T-helper 1 cell treated with Interleukin-12 subunit alpha and Interleukin-12 subunit beta and Interleukin-4 antibody, amounts not matched to agents 30 μg/mL and 1 μg/mL, for 36 hours (primary cell): ENCODE results near the gene PDSS2.
"Not testable (repeated sequence)": the region's sequence is repeated elsewhere in the genome, so short reads cannot be mapped to it uniquely, and the experiment has no call there.

Experiments used
- H3K27ac Mint-ChIP-seq: one replicate; pipeline ENCODE4 v1.8.0; 2021; ENCODE audit warnings: mild to moderate bottlenecking, mixed read lengths
- H3K27me3 Mint-ChIP-seq: one replicate; pipeline ENCODE4 v1.8.0; 2021; ENCODE audit warnings: low read depth, mixed read lengths
- H3K36me3 Mint-ChIP-seq: one replicate; pipeline ENCODE4 v1.8.0; 2021; ENCODE audit warnings: low read depth, mixed read lengths
- H3K4me1 Mint-ChIP-seq: one replicate; pipeline ENCODE4 v1.8.0; 2021; ENCODE audit warnings: low read depth, mixed read lengths
- H3K4me3 Mint-ChIP-seq: one replicate; pipeline ENCODE4 v1.8.0; 2021; ENCODE audit warnings: mild to moderate bottlenecking, moderate library complexity, mixed read lengths
- H3K9me3 Mint-ChIP-seq: one replicate; pipeline ENCODE4 v1.8.0; 2021; ENCODE audit warnings: mixed read lengths

Gene PDSS2

GRCh38 chr6:107136324-107136723 lies 323.0 kb downstream of the PDSS2 start:
- not testable (repeated sequence) for H3K27me3 Mint-ChIP-seq, H3K4me3 Mint-ChIP-seq, H3K36me3 Mint-ChIP-seq, H3K4me1 Mint-ChIP-seq, H3K27ac Mint-ChIP-seq, H3K9me3 Mint-ChIP-seq

GRCh38 chr6:107135048-107135680 lies 324.2 kb downstream of the PDSS2 start:
- not testable (repeated sequence) for H3K4me1 Mint-ChIP-seq, H3K27ac Mint-ChIP-seq, H3K27me3 Mint-ChIP-seq, H3K36me3 Mint-ChIP-seq, H3K4me3 Mint-ChIP-seq, H3K9me3 Mint-ChIP-seq

- H3K27me3 Mint-ChIP-seq: peaks cover 5% of the 10 kb centered on the region
- H3K36me3 Mint-ChIP-seq: no peaks in the 10 kb centered on the region
- no peak overlapping the region for H3K27ac Mint-ChIP-seq
- H3K4me1 Mint-ChIP-seq: no peaks in the 10 kb centered on the region
- no peak overlapping the region for H3K4me3 Mint-ChIP-seq
- H3K9me3 Mint-ChIP-seq: no peaks in the 10 kb centered on the region
These were observed 326.9 kb downstream of the PDSS2 start for GRCh38 chr6:107132330-107132954.

DNA sequence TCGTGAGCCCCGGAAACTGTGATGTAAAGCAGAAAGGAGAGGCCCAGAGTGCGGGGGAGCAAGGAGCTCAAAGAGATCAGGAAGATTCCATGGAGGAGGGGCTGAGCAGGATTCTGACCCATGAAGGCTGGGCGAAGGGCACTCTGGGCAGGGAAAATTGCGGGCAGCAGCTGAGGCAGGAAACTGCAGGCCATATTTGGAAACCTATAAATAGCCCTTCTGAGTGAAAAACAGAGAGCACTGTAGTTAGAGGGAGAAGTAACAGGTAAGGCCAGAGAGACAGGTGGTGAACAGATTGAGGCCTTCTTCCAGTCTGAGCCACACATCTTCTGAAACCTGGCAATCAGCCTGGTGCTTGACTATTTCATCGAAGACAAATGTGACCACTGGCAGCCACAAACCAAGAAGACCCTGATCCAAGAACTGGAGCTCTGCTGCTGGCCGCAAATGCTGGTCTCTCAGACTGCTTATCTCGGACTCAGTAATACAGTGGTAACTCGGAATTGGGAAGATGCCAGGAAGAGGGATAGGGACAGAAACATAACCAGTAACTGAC lies 329.9 kb downstream of the PDSS2 start:
- Mint-ChIP-seq H3K4me1 (peaks cover 3% of the 10 kb centered on the region), H3K4me3 (no peak overlapping the region), H3K27ac (no peak overlapping the region), H3K27me3 (peaks cover 5% of the 10 kb centered on the region), H3K9me3 (no peaks in the 10 kb centered on the region), H3K36me3 (no peaks in the 10 kb centered on the region)

- H3K4me3 Mint-ChIP-seq: no peak overlapping the region
- peaks cover 5% of the 10 kb centered on the region for H3K27me3 Mint-ChIP-seq
- H3K36me3 Mint-ChIP-seq: no peaks in the 10 kb centered on the region
- H3K27ac Mint-ChIP-seq: no peak overlapping the region
- peaks cover 3% of the 10 kb centered on the region for H3K4me1 Mint-ChIP-seq
- no peaks in the 10 kb centered on the region for H3K9me3 Mint-ChIP-seq
These were observed 330.8 kb downstream of the PDSS2 start for GRCh38 chr6:107128577-107128976.

DNA sequence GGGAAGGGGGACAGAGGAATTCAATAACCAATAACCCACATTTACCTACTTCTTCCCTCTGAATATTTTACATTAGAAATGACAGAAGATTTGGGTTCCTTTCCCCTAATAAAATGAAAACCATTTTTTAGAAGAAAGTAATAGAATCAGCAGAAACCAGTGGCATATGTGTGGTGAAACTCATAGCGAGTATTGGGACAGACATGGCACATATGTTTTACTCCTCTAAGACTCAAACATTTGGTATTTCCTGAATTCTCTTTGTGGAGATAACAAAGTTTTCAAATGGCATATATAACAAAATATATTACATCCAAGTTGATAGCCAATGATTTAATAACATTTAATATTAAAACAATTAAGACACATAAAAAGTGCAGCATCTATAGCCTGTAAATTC lies 331.2 kb downstream of the PDSS2 start:
- no peak overlapping the region for H3K27ac Mint-ChIP-seq
- no peak overlapping the region for H3K4me3 Mint-ChIP-seq

GRCh38 chr6:107125771-107126170 lies 333.6 kb downstream of the PDSS2 start:
- H3K27me3 Mint-ChIP-seq: peaks cover 5% of the 10 kb centered on the region
- H3K27ac Mint-ChIP-seq: no peak overlapping the region
- H3K36me3 Mint-ChIP-seq: no peaks in the 10 kb centered on the region
- H3K4me3 Mint-ChIP-seq: no peak overlapping the region
- H3K9me3 Mint-ChIP-seq: no peaks in the 10 kb centered on the region
- peaks cover 3% of the 10 kb centered on the region for H3K4me1 Mint-ChIP-seq

More for the DNA sequence above, 331.2 kb downstream of the PDSS2 start:
- no peaks in the 10 kb centered on the region for H3K9me3 Mint-ChIP-seq
- peaks cover 3% of the 10 kb centered on the region for H3K4me1 Mint-ChIP-seq
- H3K27me3 Mint-ChIP-seq: peaks cover 5% of the 10 kb centered on the region
- H3K36me3 Mint-ChIP-seq: no peaks in the 10 kb centered on the region

DNA sequence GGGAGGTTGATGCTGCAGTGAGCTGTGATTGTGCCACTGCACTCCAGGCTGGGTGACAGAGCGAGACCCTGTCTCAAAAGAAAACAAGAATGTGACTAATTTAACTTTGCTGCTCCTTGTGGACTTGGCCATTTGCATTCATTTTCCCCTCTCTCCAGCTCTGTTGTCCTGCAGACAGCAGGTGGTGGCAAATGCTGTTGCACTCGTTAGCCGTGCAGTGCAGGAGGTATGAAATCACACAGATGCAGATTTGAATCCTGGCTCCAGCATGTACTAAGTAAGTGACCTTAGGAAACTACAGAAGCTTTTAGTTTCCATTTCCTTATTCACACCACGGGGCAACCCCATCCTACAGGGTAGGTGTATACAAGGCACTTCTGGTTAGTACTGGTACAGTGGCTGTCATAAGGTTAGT lies 334.4 kb downstream of the PDSS2 start:
- Mint-ChIP-seq H3K4me1 (peaks cover 3% of the 10 kb centered on the region), H3K27ac (no peak overlapping the region), H3K9me3 (no peaks in the 10 kb centered on the region), H3K27me3 (peaks cover 5% of the 10 kb centered on the region), H3K4me3 (no peak overlapping the region), H3K36me3 (no peaks in the 10 kb centered on the region)

DNA sequence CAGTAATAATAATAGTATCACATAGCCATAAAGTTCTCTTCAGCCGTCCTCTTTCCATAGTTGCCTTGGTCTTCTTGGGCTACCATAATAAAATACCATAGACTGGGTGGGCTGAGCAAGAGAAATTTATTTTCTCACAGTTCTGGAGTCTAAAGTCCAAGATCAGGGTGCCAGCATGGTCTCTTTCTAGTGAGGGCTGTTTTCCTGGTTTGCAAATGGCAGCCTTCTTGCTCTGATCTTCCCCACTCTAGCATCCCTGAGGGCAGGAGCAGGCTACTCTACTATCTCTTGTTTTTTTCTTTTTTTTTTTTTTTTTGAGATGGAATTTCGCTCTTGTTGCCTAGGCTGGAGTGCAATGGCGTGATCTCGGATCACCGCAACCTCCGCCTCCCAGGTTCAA lies 335.9 kb downstream of the PDSS2 start:
- Mint-ChIP-seq H3K36me3 (no peaks in the 10 kb centered on the region), H3K4me3 (no peak overlapping the region), H3K27me3 (peaks cover 5% of the 10 kb centered on the region), H3K27ac (no peak overlapping the region), H3K4me1 (peaks cover 3% of the 10 kb centered on the region), H3K9me3 (no peaks in the 10 kb centered on the region)

DNA sequence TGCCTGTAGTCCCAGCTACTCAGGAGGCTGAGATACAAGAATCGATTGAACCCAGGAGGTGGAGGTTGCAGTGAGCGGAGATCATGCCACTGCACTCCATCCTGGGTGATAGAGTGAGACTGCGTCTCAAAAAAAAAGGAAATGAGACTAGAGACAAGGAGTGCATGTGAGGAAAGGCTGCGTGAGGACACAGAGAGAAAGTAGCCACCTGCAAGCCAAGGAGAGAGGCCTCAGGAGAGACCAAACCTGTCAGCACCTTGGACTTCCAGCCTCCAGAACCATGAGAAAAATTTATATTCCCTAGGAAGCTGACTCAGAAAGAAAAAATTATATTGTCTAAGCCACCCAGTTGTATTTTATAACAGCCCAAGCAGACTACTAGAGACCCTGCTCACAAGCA lies 336.6 kb downstream of the PDSS2 start:
- Mint-ChIP-seq H3K4me3 (no peak overlapping the region), H3K27me3 (peaks cover 2% of the 10 kb centered on the region), H3K36me3 (no peaks in the 10 kb centered on the region), H3K27ac (no peak overlapping the region), H3K4me1 (peaks cover 3% of the 10 kb centered on the region), H3K9me3 (no peaks in the 10 kb centered on the region)

DNA sequence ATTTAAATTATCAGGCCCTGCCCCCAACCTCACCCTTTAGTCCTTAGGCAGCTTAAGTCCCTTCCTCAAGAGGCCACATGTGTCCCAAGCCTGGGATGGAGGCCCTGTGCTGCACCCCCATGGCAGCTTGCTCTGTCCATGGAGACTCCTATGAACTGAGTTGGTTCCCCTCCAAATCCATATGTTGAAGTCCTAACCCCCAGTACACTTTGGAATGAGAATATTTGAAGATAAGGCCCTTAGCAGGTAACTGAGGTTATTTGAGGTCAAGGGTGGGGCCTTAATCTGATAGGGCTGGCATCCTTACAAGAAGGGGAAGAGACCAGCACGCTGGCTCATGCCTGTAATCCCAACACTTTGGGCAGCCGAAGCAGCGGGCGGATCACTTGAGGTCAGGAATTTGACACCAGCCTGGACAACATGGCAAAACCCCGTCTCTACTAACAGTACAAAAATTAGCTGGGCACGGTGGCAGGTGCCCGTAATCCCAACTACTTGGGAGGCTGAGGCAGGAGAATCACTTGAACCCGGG lies 337.3 kb downstream of the PDSS2 start:
- Mint-ChIP-seq H3K9me3 (no peaks in the 10 kb centered on the region), H3K4me1 (peaks cover 3% of the 10 kb centered on the region), H3K4me3 (no peak overlapping the region), H3K36me3 (no peaks in the 10 kb centered on the region), H3K27me3 (peaks cover 8% of the 10 kb centered on the region), H3K27ac (no peak overlapping the region)

GRCh38 chr6:107121266-107121665 lies 338.1 kb downstream of the PDSS2 start:
- H3K4me1 Mint-ChIP-seq: peaks cover 7% of the 10 kb centered on the region
- peaks cover 16% of the 10 kb centered on the region for H3K27me3 Mint-ChIP-seq
- H3K36me3 Mint-ChIP-seq: no peaks in the 10 kb centered on the region
- H3K9me3 Mint-ChIP-seq: no peaks in the 10 kb centered on the region
- H3K4me3 Mint-ChIP-seq: no peak overlapping the region
- H3K27ac Mint-ChIP-seq: no peak overlapping the region

GRCh38 chr6:107120404-107120803 lies 339.0 kb downstream of the PDSS2 start:
- no peaks in the 10 kb centered on the region for H3K36me3 Mint-ChIP-seq
- H3K9me3 Mint-ChIP-seq: no peaks in the 10 kb centered on the region
- peaks cover 20% of the 10 kb centered on the region for H3K27me3 Mint-ChIP-seq
- H3K4me1 Mint-ChIP-seq: peaks cover 12% of the 10 kb centered on the region
- H3K27ac Mint-ChIP-seq: no peak overlapping the region
- no peak overlapping the region for H3K4me3 Mint-ChIP-seq

DNA sequence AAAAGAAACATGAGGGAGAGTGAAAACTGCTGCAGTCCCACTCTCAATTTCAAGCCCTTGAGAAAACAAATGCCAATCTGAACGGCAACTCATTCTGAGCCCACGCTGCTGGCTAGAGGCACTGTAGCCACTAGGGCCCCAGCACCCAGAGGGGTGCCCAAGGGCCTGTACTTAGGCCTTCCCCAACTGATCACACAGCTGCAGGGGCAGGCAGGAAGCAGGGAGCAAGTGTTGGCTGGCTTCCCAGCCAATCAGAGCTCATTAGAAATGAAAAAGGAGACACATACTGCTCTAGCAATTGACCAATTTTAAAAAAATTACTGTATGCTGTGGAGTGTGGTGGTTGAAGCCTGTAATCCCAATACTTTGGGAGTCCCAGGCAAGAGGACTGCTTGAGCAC lies 340.4 kb downstream of the PDSS2 start:
- H3K9me3 Mint-ChIP-seq: no peaks in the 10 kb centered on the region
- peaks cover 9% of the 10 kb centered on the region for H3K4me1 Mint-ChIP-seq
- H3K27me3 Mint-ChIP-seq: peaks cover 20% of the 10 kb centered on the region
- H3K4me3 Mint-ChIP-seq: no peak overlapping the region
- no peak overlapping the region for H3K27ac Mint-ChIP-seq
- no peaks in the 10 kb centered on the region for H3K36me3 Mint-ChIP-seq

DNA sequence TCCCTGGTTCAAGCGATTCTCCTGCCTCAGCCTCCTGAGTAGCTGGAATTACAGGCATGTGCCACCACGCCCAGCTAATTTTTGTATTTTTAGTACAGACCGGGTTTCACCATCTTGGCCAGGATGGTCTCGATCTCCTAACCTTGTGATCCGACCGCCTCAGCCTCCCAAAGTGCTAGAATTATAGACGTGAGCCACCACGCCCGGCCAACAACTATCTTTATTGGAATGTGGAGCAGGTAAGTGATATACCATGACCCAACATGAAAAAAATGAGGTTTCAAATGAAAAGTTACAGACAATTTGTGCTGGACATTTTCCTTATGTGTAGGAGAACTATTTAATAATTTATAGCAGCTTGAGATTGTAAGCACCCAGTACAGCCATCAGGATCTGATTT lies 340.8 kb downstream of the PDSS2 start:
- peaks cover 20% of the 10 kb centered on the region for H3K27me3 Mint-ChIP-seq
- H3K27ac Mint-ChIP-seq, H3K4me3 Mint-ChIP-seq, H3K36me3 Mint-ChIP-seq, H3K9me3 Mint-ChIP-seq: not testable (repeated sequence)
- H3K4me1 Mint-ChIP-seq: peaks cover 12% of the 10 kb centered on the region
